Esophagus muscularis mucosa (tissue), 4 donors: ENCODE results near the gene TMEM60. TPM values are rescaled to one million over a fixed set of nuclear protein-coding genes. Genes with fewer than 3 reads are reported as not detected.
"Not testable (repeated sequence)": the region's sequence is repeated elsewhere in the genome, so short reads cannot be mapped to it uniquely, and the experiment has no call there.

Experiments used
- DNase-seq: peaks from one replicate; pipeline ENCODE4 v3.0.0-alpha.2; 2017; ENCODE audit errors: extremely low spot score
- H3K27ac ChIP-seq, 4 donors: fragments of 200-600 bp; sonication (generic); replicated peaks in 1 of 4; 1 replicate in 3 of 4; 2 replicates in 1 of 4; pipeline ENCODE4 v1.5.1; 2016 to 2019; ENCODE audit warnings: mild to moderate bottlenecking in 1 of 4
- H3K27me3 ChIP-seq, 4 donors: fragments of 200-600 bp; sonication (generic); one replicate each; pipeline versions ENCODE4 v1.5.1 to v1.6.0; 2016 to 2019
- H3K36me3 ChIP-seq, 4 donors: fragments of 200-600 bp; sonication (generic); one replicate each; pipeline ENCODE4 v1.5.1; 2016 to 2019
- H3K4me1 ChIP-seq, 4 donors: fragments of 200-600 bp; sonication (generic); one replicate each; pipeline ENCODE4 v1.5.1; 2016 to 2019
- H3K4me3 ChIP-seq, 4 donors: fragments of 200-600 bp; sonication (generic); 1 replicate in 2 of 4; 2 replicates in 2 of 4; pipeline ENCODE4 v1.5.1; 2016 to 2019; ENCODE audit warnings: mild to moderate bottlenecking in 4 of 4, moderate library complexity in 1 of 4
- H3K9me3 ChIP-seq, 4 donors: fragments of 200-600 bp; sonication (generic); 1 replicate in 3 of 4; 2 replicates in 1 of 4; pipeline ENCODE4 v1.5.1; 2016 to 2019
- EP300 ChIP-seq: sonication (generic); formaldehyde crosslinking; IDR thresholded peaks from one replicate; pipeline ENCODE4 v1.6.1; 2017; ENCODE audit warnings: antibody characterized with exemption
- POLR2A ChIP-seq: fragments of 450-650 bp; IDR thresholded peaks from one replicate; pipeline ENCODE4 v1.6.1; 2017; ENCODE audit warnings: antibody characterized with exemption, moderate library complexity, mild to moderate bottlenecking, low read depth
- POLR2AphosphoS5 ChIP-seq, 2 donors: sonication (generic); formaldehyde crosslinking; IDR thresholded peaks; one replicate each; pipeline ENCODE4 v1.6.1; 2017; ENCODE audit warnings: antibody characterized with exemption in 2 of 2
- WGBS: methylation state at CpG from one replicate; pipeline ENCODE4 v1.1.5; 2018; 5-methylcytosine and 5-hydroxymethylcytosine counted together
- intact Hi-C: fragments of 100-400 bp; cut with DNase I; formaldehyde crosslinking; loops from one replicate; pipeline ENCODE4 v1.15.1; 2023
- total RNA-seq, 4 donors: library from RNA; depleted of rRNA; stranded (reverse); fragments of >200 nt; gene quantifications; one replicate each; pipeline versions ENCODE4 v1.1.0 to v1.2.1, GENCODE V29; 2016
- TF ChIP-seq, protein P1 (sequence below), 3 experiments: fragments of 200-600 bp in 2 of 3; fragments of 450-650 bp in 1 of 3; sonication (generic) in 2 of 3; IDR thresholded peaks; one replicate each; pipeline ENCODE4 v1.5.1; 2017 to 2019; ENCODE audit warnings: antibody characterized with exemption in 3 of 3, mild to moderate bottlenecking in 2 of 3, moderate library complexity in 1 of 3

Gene TMEM60
- total RNA-seq, 4 donors from 2014 or later, result 9.6 to 15.9 (median 12.7) TPM

DNA sequence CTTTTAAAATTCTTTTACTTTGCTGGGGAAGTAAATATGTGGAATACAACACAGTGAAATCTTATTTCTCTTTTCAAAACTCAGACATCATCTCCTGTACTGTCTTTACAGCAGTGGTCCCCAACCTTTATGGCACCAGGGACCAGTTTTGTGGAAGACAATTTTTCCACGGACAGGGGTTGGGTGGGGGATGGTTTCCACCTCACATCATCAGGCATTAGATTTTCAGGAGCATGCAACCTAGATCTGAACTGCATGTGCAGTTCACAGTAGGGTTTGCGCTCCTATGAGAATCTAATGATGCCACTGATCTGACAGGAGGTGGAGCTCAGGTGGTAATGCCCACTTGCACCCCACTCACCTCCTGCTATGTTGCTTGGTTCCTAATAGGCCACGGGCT is 12.2 kb downstream of the TMEM60 start:
- no peaks in the 10 kb centered on the region for H3K27me3 ChIP-seq
- H3K36me3 ChIP-seq, result peaks cover 0 to 13% (median 3%) of the 10 kb centered on the region in 4 donors
- TF ChIP-seq POLR2A, result no peak
- no peak for TF ChIP-seq EP300
- TF ChIP-seq POLR2AphosphoS5 (IDR thresholded peaks at IDR 0.05), result no peak
- TF ChIP-seq, protein P1, sequence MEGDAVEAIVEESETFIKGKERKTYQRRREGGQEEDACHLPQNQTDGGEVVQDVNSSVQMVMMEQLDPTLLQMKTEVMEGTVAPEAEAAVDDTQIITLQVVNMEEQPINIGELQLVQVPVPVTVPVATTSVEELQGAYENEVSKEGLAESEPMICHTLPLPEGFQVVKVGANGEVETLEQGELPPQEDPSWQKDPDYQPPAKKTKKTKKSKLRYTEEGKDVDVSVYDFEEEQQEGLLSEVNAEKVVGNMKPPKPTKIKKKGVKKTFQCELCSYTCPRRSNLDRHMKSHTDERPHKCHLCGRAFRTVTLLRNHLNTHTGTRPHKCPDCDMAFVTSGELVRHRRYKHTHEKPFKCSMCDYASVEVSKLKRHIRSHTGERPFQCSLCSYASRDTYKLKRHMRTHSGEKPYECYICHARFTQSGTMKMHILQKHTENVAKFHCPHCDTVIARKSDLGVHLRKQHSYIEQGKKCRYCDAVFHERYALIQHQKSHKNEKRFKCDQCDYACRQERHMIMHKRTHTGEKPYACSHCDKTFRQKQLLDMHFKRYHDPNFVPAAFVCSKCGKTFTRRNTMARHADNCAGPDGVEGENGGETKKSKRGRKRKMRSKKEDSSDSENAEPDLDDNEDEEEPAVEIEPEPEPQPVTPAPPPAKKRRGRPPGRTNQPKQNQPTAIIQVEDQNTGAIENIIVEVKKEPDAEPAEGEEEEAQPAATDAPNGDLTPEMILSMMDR (IDR thresholded peaks at IDR 0.05), result no peak
- H3K4me1 ChIP-seq, result no peaks in the 10 kb centered on the region
- intact Hi-C loops, result no loop called here
- H3K9me3 ChIP-seq, result no peaks in the 10 kb centered on the region
- DNase-seq, result no peak
- WGBS, result 100% methylated on average over 3 of the region's 3 CpGs
- no peak overlapping the region for H3K4me3 ChIP-seq
- H3K27ac ChIP-seq, result no peak overlapping the region

DNA sequence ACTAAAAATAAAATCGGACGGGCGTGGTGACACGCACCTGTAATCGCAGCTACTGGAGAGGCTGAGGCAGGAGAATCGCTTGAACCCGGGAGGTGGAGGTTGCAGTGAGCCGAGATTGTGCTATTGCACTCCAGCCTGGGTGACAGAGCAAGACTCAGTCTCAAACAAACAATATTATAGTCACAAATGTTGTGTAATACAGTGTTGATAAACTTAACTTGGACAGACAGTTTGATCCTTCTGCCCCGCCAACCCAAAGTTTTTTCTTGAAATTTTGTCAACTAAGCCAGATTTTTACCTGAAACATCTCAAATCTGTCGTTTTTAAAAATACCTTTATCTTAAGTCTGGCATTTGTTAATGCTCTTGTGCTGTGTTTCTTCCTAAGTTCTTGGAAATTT is 13.8 kb downstream of the TMEM60 start:
- H3K4me1 ChIP-seq, H3K27ac ChIP-seq, H3K4me3 ChIP-seq, intact Hi-C loops, H3K27me3 ChIP-seq, DNase-seq, H3K9me3 ChIP-seq: not testable (repeated sequence)
- peaks cover 0 to 19% (median 9%) of the 10 kb centered on the region in 4 donors for H3K36me3 ChIP-seq
- 92% methylated on average over 10 of the region's 10 CpGs for WGBS

DNA sequence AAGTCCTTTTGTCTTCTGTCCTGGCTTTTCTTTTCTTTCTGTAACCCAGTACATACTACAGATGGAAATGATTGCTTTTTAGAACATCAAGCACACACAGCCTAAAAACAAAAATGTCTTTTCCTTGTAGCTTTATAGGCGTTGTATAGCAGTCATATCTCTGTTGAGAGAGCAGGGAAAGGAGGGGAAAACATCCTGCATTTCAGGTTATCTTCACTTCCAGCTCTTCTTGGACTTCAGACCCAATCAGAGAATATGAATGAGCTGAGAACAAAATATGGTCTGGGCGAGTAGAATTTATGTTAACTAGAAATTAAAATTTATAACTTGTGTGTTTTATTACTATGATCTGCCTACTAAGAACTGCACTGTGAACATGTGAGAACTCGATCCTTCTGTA is 14.7 kb downstream of the TMEM60 start:
- 94% methylated on average over 3 of the region's 3 CpGs for WGBS
- Histone ChIP-seq H3K27ac (no peak overlapping the region), H3K4me3 (no peak overlapping the region), H3K9me3 (no peaks in the 10 kb centered on the region), H3K27me3 (no peaks in the 10 kb centered on the region), H3K36me3 (peaks cover 4 to 27% (median 15%) of the 10 kb centered on the region in 4 donors), H3K4me1 (peaks cover 0 to 5% (median 0%) of the 10 kb centered on the region in 4 donors)
- no peak for DNase-seq
- intact Hi-C loops, result no loop called here
- TF ChIP-seq EP300 (no peak), POLR2A (no peak), POLR2AphosphoS5 (IDR thresholded peaks at IDR 0.05) (no peak)
- TF ChIP-seq, protein P1 (IDR thresholded peaks at IDR 0.05), result no peak

DNA sequence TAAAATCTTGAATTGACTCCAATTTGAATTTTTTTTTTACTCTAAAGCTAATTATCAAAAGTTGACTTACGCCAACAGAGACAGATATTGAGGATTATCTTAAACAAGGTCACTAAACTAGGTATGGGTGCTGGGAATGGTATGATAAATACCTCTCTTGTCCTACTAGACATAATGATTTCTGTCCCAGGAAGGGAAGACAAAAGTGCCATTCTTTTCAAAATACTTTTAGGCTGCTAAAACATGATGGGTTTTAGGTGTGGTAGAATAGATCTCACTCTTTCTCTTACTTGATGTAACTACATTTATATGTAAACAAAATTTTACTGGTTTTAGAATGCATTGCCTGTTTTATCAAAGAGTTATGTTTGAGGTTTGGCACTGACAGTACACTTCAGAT is 15.1 kb downstream of the TMEM60 start:
- 96% methylated on average over 1 of the region's 1 CpG for WGBS
- Histone ChIP-seq H3K27me3 (no peaks in the 10 kb centered on the region), H3K4me1 (peaks cover 0 to 5% (median 0%) of the 10 kb centered on the region in 4 donors), H3K27ac (no peak overlapping the region), H3K4me3 (no peak overlapping the region), H3K9me3 (no peaks in the 10 kb centered on the region), H3K36me3 (peaks cover 6 to 31% (median 19%) of the 10 kb centered on the region in 4 donors)
- TF ChIP-seq POLR2A (no peak), EP300 (no peak), POLR2AphosphoS5 (IDR thresholded peaks at IDR 0.05) (no peak)
- TF ChIP-seq, protein P1 (IDR thresholded peaks at IDR 0.05), result no peak
- no peak for DNase-seq
- intact Hi-C loops, result no loop called here

DNA sequence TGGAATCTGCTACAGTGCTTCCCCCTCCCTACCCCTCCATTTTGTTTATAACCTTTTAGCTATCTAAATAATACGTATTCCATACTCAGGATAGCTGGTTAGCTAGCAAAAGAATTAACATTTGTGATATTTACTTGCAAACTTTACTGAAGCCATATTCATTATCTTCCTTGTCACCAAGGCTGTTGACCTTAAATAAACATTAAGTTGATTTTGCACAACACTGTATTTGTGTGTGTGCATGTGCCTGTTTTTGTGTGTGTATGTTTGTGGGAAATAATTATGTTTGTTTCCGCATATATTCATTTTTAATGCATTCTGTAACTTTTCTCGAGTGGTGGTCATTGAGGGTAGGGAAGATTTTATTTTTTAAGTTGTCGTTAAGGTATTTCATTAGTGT is 15.9 kb downstream of the TMEM60 start:
- intact Hi-C loops, result no loop called here
- Histone ChIP-seq H3K27ac (no peak overlapping the region), H3K27me3 (no peaks in the 10 kb centered on the region), H3K4me3 (no peak overlapping the region), H3K9me3 (no peaks in the 10 kb centered on the region), H3K36me3 (peaks cover 6 to 32% (median 21%) of the 10 kb centered on the region in 4 donors), H3K4me1 (peaks cover 0 to 5% (median 0%) of the 10 kb centered on the region in 4 donors)
- WGBS, result 97% methylated on average over 4 of the region's 4 CpGs
- DNase-seq, result no peak
- no peak for TF ChIP-seq POLR2A

DNA sequence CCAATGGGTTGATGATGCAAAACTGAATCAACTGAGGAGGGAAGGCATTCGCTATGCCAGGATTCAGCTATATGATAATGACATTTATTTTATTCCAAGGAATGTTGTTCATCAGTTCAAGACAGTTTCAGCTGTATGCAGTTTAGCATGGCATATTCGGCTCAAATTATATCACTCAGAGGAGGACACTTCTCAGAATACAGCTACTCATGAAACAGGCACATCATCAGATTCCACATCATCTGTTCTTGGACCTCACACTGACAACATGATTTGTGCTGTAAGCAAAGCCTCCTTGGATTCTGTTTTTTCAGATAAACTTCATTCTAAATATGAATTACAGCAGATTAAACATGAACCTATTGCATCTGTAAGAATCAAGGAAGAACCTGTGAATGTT is 19.7 kb downstream of the TMEM60 start:
- Histone ChIP-seq H3K4me3 (no peak overlapping the region), H3K4me1 (peaks cover 0 to 5% (median 0%) of the 10 kb centered on the region in 4 donors), H3K27ac (no peak overlapping the region), H3K36me3 (peaks cover 23 to 63% (median 43%) of the 10 kb centered on the region in 4 donors), H3K9me3 (no peaks in the 10 kb centered on the region), H3K27me3 (no peaks in the 10 kb centered on the region)
- WGBS, result 88% methylated on average over 2 of the region's 2 CpGs
- TF ChIP-seq EP300, result no peak
- no peak for TF ChIP-seq POLR2AphosphoS5 (IDR thresholded peaks at IDR 0.05)
- TF ChIP-seq, protein P1 (IDR thresholded peaks at IDR 0.05), result no peak
- TF ChIP-seq POLR2A, result no peak
- DNase-seq, result no peak
- intact Hi-C loops, result no loop called here
